Lung (tissue), 12 donors: ENCODE results near the gene PXK. TPM values are rescaled to one million over a fixed set of nuclear protein-coding genes. Genes with fewer than 3 reads are reported as not detected.

Experiments used
- ATAC-seq: fragments of 200-7000 bp; cut with Tn5 transposase; one replicate; pipeline ENCODE4 v1.9.1; 2020; ENCODE audit warnings: moderate number of reproducible peaks; ENCODE audit not compliant: insufficient read depth, low FRiP score
- DNase-seq, 3 donors: peaks; one replicate each; pipeline ENCODE4 v3.0.0-alpha.2; 2013 to 2017
- H3K27ac ChIP-seq, 2 donors: one replicate each; pipeline ENCODE4 v1.5.1; 2013; ENCODE audit warnings: mild to moderate bottlenecking in 2 of 2, moderate library complexity in 2 of 2, control low read depth in 1 of 2, inconsistent platforms in 1 of 2, low read depth in 1 of 2, low read length in 1 of 2
- H3K27me3 ChIP-seq, 3 donors: one replicate each; pipeline ENCODE4 v1.5.1; 2013; ENCODE audit warnings: low read length in 2 of 3; ENCODE audit not compliant: control insufficient read depth in 3 of 3, insufficient read depth in 3 of 3
- H3K36me3 ChIP-seq, 4 donors: one replicate each; pipeline ENCODE4 v1.5.1; 2013; ENCODE audit warnings: low read length in 4 of 4, mild to moderate bottlenecking in 1 of 4, moderate library complexity in 1 of 4; ENCODE audit not compliant: control insufficient read depth in 4 of 4, insufficient read depth in 4 of 4
- H3K4me1 ChIP-seq, 5 donors: one replicate each; pipeline ENCODE4 v1.5.1; 2013; ENCODE audit warnings: low read length in 5 of 5, mild to moderate bottlenecking in 2 of 5, moderate library complexity in 1 of 5; ENCODE audit not compliant: control insufficient read depth in 5 of 5, insufficient read depth in 5 of 5
- H3K4me3 ChIP-seq: one replicate; pipeline ENCODE4 v1.5.1; 2013; ENCODE audit warnings: mild to moderate bottlenecking, control low read depth, moderate library complexity
- H3K9ac ChIP-seq, 2 donors: one replicate each; pipeline ENCODE4 v1.5.1; 2013; ENCODE audit warnings: low read length in 2 of 2, control low read depth in 1 of 2; ENCODE audit not compliant: insufficient read depth in 1 of 2
- H3K9me3 ChIP-seq, 4 donors: one replicate each; pipeline ENCODE4 v1.5.1; 2013; ENCODE audit warnings: low read length in 3 of 4, mild to moderate bottlenecking in 1 of 4, moderate library complexity in 1 of 4; ENCODE audit not compliant: control insufficient read depth in 4 of 4, insufficient read depth in 3 of 4
- CTCF ChIP-seq: IDR thresholded peaks from 2 replicates; pipeline ENCODE4 v1.5.1; 2012; ENCODE audit warnings: mild to moderate bottlenecking; ENCODE audit errors: control extremely low read depth, extremely low read depth
- WGBS, 2 donors: extraction: QIAGEN DNeasy Blood & Tissue Kit; methylation state at CpG; one replicate each; pipeline ENCODE4 v1.1.7; 2013; 5-methylcytosine and 5-hydroxymethylcytosine counted together
- polyA plus RNA-seq, 2 donors: library from polyadenylated mRNA; stranded (reverse); fragments of 200-250 nt; gene quantifications; one replicate each; pipeline ENCODE4 v1.2.1, GENCODE V29; 2013
- total RNA-seq, 2 donors: library from RNA; depleted of rRNA in 1 of 2; stranded (reverse); fragments of >200 nt in 1 of 2; gene quantifications; one replicate each; pipeline ENCODE4 v1.2.1, GENCODE V29; 2014 to 2021
- donor health status: control.
- donor health status: control.
- donor health status: Bipolar disorder and iron deficiency.
- donor health status: healthy.
- donor health status: DM: yes; HTN: yes; CAD: no.

Gene PXK
- total and polyA plus RNA-seq, 4 donors, result 6.0 to 41.7 (median 22.1) TPM

GRCh38 chr3:58326267-58326900 is 6.3 kb upstream of the PXK start:
- Histone ChIP-seq H3K9me3 (no peaks in the 10 kb centered on the region), H3K36me3 (peaks cover 0 to 2% (median 0%) of the 10 kb centered on the region in 4 donors), H3K4me3 (no peak overlapping the region), H3K4me1 (peaks cover 3 to 7% (median 6%) of the 10 kb centered on the region in 5 donors), H3K27ac (no peak overlapping the region), H3K9ac (no peak overlapping the region), H3K27me3 (no peaks in the 10 kb centered on the region)
- DNase-seq, result no peak
- ATAC-seq, result no peak
- 92 to 94% methylated on average over 7 to 8 of the region's 8 CpGs for WGBS, 2 donors
- TF ChIP-seq CTCF, result no peak

- Histone ChIP-seq H3K27ac (no peak overlapping the region), H3K27me3 (no peaks in the 10 kb centered on the region), H3K4me1 (peaks cover 6 to 21% (median 7%) of the 10 kb centered on the region in 5 donors), H3K9ac (no peak overlapping the region), H3K4me3 (no peak overlapping the region), H3K36me3 (no peaks in the 10 kb centered on the region), H3K9me3 (no peaks in the 10 kb centered on the region)
- no peak for TF ChIP-seq CTCF
- DNase-seq (no peak), ATAC-seq (no peak)
- WGBS, 2 donors, result 91 to 93% methylated on average over 8 of the region's 8 CpGs
Measured at GRCh38 chr3:58329150-58329921, 3.4 kb upstream of the PXK start.

GRCh38 chr3:58329922-58330413 is 2.7 kb upstream of the PXK start:
- no peak for ATAC-seq
- Histone ChIP-seq H3K27ac (no peak overlapping the region), H3K27me3 (no peaks in the 10 kb centered on the region), H3K36me3 (no peaks in the 10 kb centered on the region), H3K4me1 (peaks cover 6 to 27% (median 8%) of the 10 kb centered on the region in 5 donors), H3K9me3 (no peaks in the 10 kb centered on the region), H3K9ac (no peak overlapping the region), H3K4me3 (no peak overlapping the region)
- no peak for TF ChIP-seq CTCF
- DNase-seq, result no peak
- WGBS, 2 donors, result 92 to 96% methylated on average over 5 of the region's 5 CpGs
